NCI-H1048 (cell line): ENCODE data around the gene KDM4B.
"Not testable (repeated sequence)": the region's sequence is repeated elsewhere in the genome, so short reads cannot be mapped to it uniquely, and the experiment has no call there.

ENCODE experiments used
- DNase-seq: peaks from one replicate; lab custom pipeline; 2025; lab: John Stamatoyannopoulos, UW

KDM4B gene

DNA sequence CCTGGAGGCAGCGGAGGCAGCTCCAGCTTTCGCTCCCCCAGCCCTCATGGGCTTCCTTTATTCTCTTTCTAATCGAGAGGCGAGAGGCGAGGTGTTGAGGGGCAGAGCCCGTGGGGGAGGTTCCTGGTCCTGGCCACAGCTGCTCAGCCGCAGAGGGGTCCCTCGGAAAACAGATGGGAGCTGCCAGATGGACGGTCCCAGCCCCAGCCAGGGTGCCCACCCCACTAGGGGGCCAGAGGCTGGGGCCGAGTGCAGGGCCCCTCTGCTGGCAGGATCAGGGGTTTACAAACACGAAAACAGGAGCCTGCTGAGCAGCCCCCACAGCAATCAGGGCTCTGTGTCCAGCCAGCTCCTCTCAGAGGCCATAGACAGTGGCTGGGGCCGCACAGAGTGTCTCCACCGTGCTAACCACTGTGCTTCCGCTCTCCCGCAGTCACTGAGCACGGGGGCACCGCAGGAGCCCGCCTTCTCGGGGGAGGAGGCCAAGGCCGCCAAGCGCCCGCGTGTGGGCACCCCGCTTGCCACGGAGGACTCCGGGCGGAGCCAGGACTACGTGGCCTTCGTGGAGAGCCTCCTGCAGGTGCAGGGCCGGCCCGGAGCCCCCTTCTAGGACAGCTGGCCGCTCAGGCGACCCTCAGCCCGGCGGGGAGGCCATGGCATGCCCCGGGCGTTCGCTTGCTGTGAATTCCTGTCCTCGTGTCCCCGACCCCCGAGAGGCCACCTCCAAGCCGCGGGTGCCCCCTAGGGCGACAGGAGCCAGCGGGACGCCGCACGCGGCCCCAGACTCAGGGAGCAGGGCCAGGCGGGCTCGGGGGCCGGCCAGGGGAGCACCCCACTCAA lies 182.2 kb downstream of the KDM4B start:
- no peak for DNase-seq

- DNase-seq: no peak
These were observed 183.3 kb downstream of the KDM4B start for GRCh38 chr19:5152013-5152763.

DNA sequence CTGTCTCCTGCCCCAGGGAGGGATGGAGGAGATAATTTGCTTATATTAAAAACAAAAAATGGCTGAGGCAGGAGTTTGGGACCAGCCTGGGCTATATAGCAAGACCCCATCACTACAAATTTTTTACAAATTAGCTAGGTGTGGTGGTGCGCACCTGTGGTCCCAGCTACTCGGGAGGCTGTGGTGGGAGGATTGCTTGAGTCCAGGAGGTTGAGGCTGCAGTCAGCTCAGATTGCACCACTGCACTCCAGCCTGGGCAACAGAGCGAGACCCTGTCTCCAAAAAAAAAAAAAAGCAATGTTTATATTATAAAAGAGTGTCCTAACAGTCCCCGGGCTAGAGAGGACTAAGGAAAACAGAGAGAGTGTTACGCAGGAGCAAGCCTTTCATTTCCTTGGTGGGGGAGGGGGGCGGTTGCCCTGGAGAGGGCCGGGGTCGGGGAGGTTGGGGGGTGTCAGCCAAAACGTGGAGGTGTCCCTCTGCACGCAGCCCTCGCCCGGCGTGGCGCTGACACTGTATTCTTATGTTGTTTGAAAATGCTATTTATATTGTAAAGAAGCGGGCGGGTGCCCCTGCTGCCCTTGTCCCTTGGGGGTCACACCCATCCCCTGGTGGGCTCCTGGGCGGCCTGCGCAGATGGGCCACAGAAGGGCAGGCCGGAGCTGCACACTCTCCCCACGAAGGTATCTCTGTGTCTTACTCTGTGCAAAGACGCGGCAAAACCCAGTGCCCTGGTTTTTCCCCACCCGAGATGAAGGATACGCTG lies 184.0 kb downstream of the KDM4B start:
- no peak for DNase-seq

DNA sequence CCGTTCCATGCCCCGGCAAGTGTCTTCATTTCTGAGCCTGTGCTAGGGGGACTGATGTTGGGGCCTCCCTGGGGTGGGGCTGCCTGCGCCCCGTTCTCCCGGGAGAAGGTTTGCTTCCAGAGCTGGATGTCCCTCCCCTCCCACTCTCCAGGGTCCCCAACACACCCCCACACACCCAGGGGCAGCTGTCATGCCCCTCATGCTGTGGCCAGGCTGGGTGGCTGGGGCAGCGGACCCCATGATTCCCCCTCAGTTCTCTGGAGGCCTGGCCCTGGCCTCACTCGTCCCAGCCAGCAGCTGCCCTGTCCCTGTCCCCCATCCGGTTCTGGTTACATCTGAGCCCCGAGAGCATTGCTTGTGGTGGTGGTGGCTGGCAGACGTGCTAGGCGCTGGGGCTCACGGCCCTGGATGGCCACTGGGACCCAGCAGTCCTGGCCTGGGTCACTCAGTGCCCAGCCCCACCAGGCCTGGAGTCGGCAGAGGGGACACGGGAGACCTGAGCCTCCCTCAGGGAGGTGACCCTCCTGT lies 184.8 kb downstream of the KDM4B start:
- no peak for DNase-seq

DNA sequence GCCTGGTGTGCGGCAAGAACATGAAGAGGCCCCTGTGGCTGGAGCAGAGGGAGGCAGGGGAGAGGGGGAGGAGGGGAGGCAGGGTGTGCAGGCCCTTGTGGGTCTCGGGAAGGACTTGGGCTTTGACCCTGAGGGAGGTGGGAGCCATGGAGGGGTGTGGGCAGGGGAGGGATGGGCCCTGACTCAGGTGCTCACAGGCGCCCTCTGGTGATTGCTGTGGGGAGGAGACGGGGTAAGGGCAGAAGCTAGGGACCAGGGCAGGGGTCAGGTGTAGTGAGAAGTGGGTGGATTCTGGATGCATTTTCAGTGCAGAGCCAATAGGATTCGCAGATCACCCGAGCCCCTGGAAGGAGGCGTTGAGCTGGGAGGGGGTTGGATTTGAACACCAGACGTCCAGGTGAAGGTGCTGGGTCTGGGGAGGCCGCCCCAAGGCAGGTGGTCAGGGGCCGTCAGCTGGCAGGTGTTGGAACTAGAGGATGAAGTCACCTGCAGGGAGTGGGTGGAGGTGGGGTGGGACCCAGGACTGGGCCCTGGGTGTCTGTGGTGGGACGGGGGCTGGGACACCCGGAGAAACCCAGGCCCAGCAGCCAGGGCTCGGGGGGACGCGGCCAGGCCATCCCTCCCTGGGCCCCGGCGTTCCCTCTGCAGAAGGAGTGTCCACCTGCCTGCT lies 185.4 kb downstream of the KDM4B start:
- no peak for DNase-seq

- no peak for DNase-seq
These were observed 186.0 kb downstream of the KDM4B start for GRCh38 chr19:5154799-5155426.

DNA sequence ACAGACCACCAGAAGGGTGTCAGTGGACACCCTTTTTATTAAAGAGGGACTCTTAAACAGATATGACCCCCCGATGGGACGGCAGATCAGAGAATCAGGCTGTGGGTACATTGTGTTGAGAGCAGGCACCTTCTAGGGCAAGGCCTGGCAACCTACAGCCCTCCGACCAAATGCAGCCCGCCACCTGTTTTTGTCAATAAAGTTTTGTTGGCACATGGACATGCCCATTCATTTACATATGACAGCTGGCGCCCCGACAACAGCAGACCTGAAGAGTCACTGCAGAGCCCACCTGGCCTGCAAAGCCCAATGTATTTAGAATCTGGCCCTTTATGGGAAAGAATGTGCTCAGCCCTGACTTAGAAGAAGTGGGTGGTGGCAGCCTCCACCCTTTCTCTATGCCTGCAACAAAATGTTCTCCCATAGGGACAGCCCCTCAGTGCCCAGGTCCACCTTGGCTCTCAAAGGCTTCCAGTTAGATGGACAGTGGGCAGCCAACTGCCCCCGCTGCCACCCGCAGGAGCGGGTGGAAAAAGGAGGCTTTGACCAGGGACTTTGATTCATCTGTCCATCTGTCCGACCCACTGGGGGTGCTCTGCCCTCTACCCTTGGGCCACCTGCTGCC lies 186.8 kb downstream of the KDM4B start:
- DNase-seq: no peak

DNA sequence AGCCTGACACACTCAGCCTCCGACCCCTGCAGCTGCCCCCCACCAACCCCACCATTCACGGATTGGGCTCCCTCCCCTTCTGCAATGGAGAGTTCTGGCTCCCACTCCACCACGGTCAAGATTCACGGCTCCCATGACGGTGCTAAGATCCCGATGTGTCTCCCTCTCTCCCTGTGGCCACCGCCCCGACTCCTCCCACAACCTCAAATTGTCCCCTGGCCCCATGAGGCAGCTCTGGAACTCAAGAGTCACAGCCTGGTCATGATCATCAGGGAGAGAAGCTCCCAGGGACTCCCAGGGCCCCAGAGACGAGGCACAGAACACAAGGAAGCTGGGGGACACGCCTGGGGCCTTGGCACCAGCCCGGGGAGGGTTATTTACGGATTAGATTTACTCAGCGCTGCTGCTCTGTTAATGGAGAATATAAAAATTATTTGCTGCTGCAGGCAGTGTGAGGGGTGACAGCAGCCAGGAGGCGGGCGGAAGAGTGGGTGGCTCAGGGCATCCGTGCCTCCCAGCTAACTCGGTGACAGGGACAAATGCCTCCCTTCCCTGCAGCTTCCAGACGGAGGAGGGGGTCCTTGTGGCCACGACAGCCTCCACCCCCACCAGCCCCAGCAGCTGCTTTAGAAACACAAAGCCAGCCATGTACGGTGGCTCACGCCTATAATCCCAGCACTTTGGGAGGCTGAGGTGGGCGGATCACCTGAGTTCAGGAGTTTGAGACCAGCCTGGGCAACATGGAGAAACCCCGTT lies 187.5 kb downstream of the KDM4B start:
- no peak for DNase-seq

DNA sequence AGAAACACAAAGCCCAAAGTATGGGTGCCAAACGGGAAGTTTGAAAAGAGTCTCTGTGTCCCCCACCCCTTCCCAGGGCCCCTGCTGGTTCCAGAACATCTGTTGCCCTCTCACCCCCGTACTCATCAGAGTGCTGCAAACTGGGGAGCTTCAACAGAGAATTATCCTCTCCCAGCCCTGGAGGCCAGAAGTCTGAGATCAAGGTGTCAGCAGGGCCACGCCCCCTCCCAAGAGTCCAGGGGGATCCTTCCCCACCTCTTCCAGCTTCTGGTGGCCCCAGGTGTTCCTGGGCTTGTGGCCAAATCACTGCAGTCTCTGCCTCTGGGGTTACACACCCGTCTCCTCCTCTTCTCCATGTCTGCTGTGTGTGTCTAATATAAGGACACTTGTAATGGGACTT lies 188.3 kb downstream of the KDM4B start:
- DNase-seq: no peak

DNA sequence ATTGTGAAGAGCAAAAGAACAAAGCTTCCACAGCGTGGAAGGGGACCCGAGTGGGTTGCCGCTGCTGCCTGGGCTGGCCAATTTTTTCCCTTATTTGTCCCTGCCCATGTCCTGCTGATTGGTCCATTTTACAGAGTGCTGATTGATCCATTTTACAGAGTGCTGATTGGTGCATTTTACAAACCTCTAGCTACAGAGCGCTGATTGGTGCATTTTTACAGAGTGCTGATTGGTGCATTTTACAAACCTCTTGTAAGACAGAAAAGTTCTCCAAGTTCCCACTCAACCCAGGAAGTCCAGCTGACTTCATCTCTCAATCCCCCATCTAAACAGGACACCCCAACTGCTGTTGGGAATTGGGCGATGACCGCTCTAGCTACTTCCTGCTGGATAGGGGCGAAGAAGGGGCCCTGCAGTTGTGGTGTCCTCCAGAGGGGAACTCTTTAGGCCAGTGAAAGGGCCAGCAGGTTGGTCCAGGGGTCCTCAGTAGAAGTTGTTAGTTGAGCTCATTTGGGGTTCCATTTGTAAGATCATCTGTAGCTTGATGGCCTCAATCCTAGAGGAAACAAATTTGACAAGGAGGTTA lies 189.7 kb downstream of the KDM4B start:
- DNase-seq: not testable (repeated sequence)

GRCh38 chr19:5160158-5160795 lies 191.4 kb downstream of the KDM4B start:
- DNase-seq: not testable (repeated sequence)

DNA sequence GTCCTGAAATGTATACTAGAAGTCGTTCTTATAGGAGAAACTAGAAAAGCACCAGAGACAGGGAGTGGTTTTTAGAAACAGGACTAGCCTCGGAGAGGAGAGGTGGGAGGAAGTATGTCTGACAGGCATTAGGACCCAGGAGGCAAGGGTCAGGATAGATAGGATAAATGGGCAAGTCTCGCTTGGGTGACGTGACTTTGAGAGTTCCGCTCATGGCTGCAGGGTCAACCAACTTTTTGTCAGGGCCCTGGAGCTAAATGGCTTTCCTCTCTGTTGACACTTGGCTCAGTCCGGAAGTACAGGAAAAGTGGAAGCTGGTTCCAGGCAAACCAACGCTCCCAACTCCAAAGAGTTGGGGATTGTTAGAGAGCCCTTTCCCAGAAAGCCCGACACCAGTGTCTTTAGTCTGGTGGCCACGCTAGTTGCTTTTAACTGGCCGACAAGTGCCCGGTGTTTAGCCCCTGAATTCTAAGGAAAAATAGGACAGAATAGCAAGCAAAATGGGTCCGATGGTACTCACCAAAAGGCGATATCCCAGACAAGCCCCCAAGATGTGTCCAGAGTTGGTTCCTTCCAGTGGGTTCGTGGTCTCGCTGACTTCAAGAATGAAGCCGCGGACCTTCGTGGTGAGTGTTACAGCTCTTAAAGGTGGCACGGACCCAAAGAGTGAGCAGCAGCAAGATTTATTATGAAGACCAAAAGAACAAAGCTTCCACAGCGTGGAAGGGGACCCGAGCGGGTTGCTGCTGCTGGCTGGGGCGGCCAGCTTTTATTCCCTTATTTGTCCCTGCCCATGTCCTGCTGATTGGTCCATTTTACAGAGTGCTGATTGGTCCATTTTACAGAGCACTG lies 196.2 kb downstream of the KDM4B start:
- DNase-seq: not testable (repeated sequence)

GRCh38 chr19:5165697-5166019 lies 196.7 kb downstream of the KDM4B start:
- no peak for DNase-seq

GRCh38 chr19:5166262-5166661 lies 197.3 kb downstream of the KDM4B start:
- no peak for DNase-seq

DNA sequence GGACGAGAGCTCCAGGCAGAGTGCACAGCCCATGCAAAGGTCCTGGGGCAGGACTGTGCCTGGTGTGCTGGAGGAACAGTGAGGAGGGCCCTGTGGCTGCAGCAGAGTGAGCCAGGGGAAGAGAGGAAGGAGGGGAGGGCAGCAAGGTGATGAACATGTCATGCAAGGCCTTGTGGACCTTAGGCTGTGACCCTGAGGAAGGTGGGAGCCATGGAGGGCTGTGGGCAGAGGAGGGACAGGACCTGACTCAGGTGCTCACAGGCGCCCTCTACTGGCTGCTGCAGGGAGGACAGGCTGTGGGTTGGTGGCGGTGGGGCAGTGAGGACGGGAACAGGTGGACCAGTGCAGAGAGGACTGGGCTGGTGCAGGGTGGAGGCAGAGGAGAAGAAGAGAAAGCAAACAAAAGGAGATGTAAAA lies 201.4 kb downstream of the KDM4B start:
- DNase-seq: no peak

- no peak for DNase-seq
These were observed 202.8 kb downstream of the KDM4B start for GRCh38 chr19:5171711-5172110.

GRCh38 chr19:5172859-5173630 lies 204.1 kb downstream of the KDM4B start:
- no peak for DNase-seq

- no peak for DNase-seq
These were observed 205.1 kb downstream of the KDM4B start for GRCh38 chr19:5173993-5174392.
